HEK293 (cell line): Measurements from ENCODE around the gene SLC36A4.

Experiments used
- CTCF ChIA-PET: fragments of 350-600 bp; formaldehyde crosslinking; extraction: SDS; loops from one replicate; lab custom pipeline; 2021; ENCODE audit warnings: antibody characterized with exemption; lab: Yijun Ruan, JAX
- POLR2A ChIA-PET: fragments of 300-600 bp; formaldehyde crosslinking; extraction: SDS; loops from one replicate; lab custom pipeline; 2020; ENCODE audit warnings: antibody characterized with exemption, inconsistent platforms; lab: Yijun Ruan, JAX
- H3K27ac ChIP-seq: fragments of 200-500 bp; sonication (Bioruptor generic); 2 replicates; pipeline ENCODE4 v1.5.1; 2014; ENCODE audit warnings: low read depth, low read length, control low read depth, inconsistent platforms; ENCODE audit errors: extremely low read depth
- H3K36me3 ChIP-seq, 2 experiments: fragments of 200-500 bp in 1 of 2; sonication (Bioruptor generic) in 1 of 2; 1 replicate in 1 of 2; 2 replicates in 1 of 2; pipeline ENCODE4 v1.5.1; 2014 to 2017; ENCODE audit warnings: inconsistent platforms in 2 of 2, low read length in 2 of 2; ENCODE audit not compliant: control insufficient read depth in 2 of 2, insufficient read depth in 1 of 2
- H3K4me1 ChIP-seq: fragments of 200-500 bp; sonication (Bioruptor generic); 2 replicates; pipeline ENCODE4 v1.5.1; 2014; ENCODE audit warnings: mild to moderate bottlenecking, low read length, inconsistent platforms; ENCODE audit not compliant: control insufficient read depth, insufficient read depth
- H3K4me3 ChIP-seq: 2 replicates; pipeline ENCODE4 v1.5.1; 2011; ENCODE audit warnings: low read depth, mild to moderate bottlenecking, control low read depth, low read length, moderate library complexity
- H3K9me3 ChIP-seq: fragments of 200-500 bp; sonication (Bioruptor generic); 2 replicates; pipeline ENCODE4 v1.5.1; 2014; ENCODE audit warnings: low read depth, low read length, inconsistent platforms; ENCODE audit not compliant: control insufficient read depth, insufficient read depth
- EGR2 ChIP-seq: fragments of 450-650 bp; formaldehyde crosslinking; IDR thresholded peaks from 2 replicates; pipeline ENCODE4 v1.5.1; 2016; ENCODE audit warnings: low read depth, missing biosample characterization, missing genetic modification characterization
- GLI2 ChIP-seq: fragments of 450-650 bp; formaldehyde crosslinking; IDR thresholded peaks from 2 replicates; pipeline ENCODE4; 2017; ENCODE audit warnings: missing biosample characterization, missing genetic modification characterization, low read depth, borderline replicate concordance
- KLF7 ChIP-seq: fragments of 450-650 bp; formaldehyde crosslinking; IDR thresholded peaks from 2 replicates; pipeline ENCODE4 v1.5.1; 2016; ENCODE audit warnings: missing biosample characterization, missing genetic modification characterization, borderline replicate concordance
- MZF1 ChIP-seq: fragments of 450-650 bp; formaldehyde crosslinking; IDR thresholded peaks from 2 replicates; pipeline ENCODE4 v1.5.1; 2017; ENCODE audit warnings: missing biosample characterization, missing genetic modification characterization, borderline replicate concordance
- ZBTB17 ChIP-seq: fragments of 450-650 bp; formaldehyde crosslinking; IDR thresholded peaks from 2 replicates; pipeline ENCODE4 v1.5.1; 2016; ENCODE audit warnings: missing biosample characterization, missing genetic modification characterization
- ZFP69B ChIP-seq: fragments of 450-650 bp; formaldehyde crosslinking; IDR thresholded peaks from 2 replicates; pipeline ENCODE4 v1.5.1; 2016; ENCODE audit warnings: missing biosample characterization, missing genetic modification characterization
- ZNF155 ChIP-seq: fragments of 450-650 bp; formaldehyde crosslinking; IDR thresholded peaks from 2 replicates; pipeline ENCODE4 v1.5.1; 2016; ENCODE audit warnings: missing biosample characterization, missing genetic modification characterization
- ZNF19 ChIP-seq: fragments of 450-650 bp; formaldehyde crosslinking; IDR thresholded peaks from 2 replicates; pipeline ENCODE4; 2016; ENCODE audit warnings: missing biosample characterization, missing genetic modification characterization, low read depth
- ZNF211 ChIP-seq: fragments of 450-650 bp; formaldehyde crosslinking; IDR thresholded peaks from 2 replicates; pipeline ENCODE4 v1.5.1; 2016; ENCODE audit warnings: low read depth, missing biosample characterization, missing genetic modification characterization
- ZNF366 ChIP-seq: fragments of 450-650 bp; formaldehyde crosslinking; conservative IDR thresholded peaks from 2 replicates; pipeline ENCODE4 v1.5.1; 2016; ENCODE audit warnings: missing biosample characterization, missing genetic modification characterization
- ZNF391 ChIP-seq: fragments of 450-650 bp; formaldehyde crosslinking; IDR thresholded peaks from 2 replicates; pipeline ENCODE4 v1.5.1; 2016; ENCODE audit warnings: low read depth, missing biosample characterization, missing genetic modification characterization, borderline replicate concordance
- ZNF555 ChIP-seq: fragments of 450-650 bp; formaldehyde crosslinking; conservative IDR thresholded peaks from 2 replicates; pipeline ENCODE4 v1.5.1; 2017; ENCODE audit warnings: missing biosample characterization, mild to moderate bottlenecking, missing genetic modification characterization, inconsistent platforms
- ZNF777 ChIP-seq: fragments of 450-650 bp; formaldehyde crosslinking; IDR thresholded peaks from 2 replicates; pipeline ENCODE4 v1.5.1; 2017; ENCODE audit warnings: missing biosample characterization, missing genetic modification characterization, borderline replicate concordance
- TF ChIP-seq, protein P1 (sequence below): fragments of 450-650 bp; formaldehyde crosslinking; IDR thresholded peaks from 2 replicates; pipeline ENCODE4 v1.5.1; 2016; ENCODE audit warnings: missing biosample characterization, missing genetic modification characterization
- TF ChIP-seq, protein P2 (sequence below): fragments of 450-650 bp; formaldehyde crosslinking; IDR thresholded peaks from 2 replicates; pipeline ENCODE4 v1.5.1; 2017; ENCODE audit warnings: missing biosample characterization, mild to moderate bottlenecking, missing genetic modification characterization, moderate library complexity
- TF ChIP-seq, protein P3 (sequence below): fragments of 450-650 bp; formaldehyde crosslinking; IDR thresholded peaks from 2 replicates; pipeline ENCODE4 v1.5.1; 2016; ENCODE audit warnings: missing biosample characterization, missing genetic modification characterization

The SLC36A4 gene

DNA sequence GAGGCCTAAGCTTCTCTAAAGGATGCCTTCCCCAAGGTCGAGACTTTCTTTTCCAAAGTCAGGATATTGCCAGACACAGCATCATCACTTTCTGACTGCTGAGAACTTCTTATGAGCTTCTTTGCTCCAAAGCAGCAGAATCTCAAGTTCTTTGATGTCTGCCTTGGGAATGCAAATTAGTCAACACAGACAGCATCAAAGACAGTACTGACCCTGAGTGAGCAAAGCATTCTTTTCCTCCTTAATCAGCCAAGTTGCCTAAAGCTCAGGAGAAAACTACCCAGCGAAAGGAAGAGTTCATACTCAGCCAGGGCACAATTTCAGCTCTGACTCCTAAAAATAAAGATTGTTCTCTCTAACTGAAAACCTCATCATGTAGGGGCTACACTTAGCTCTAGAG, 98.0 kb downstream of the SLC36A4 start:
- ChIA-PET CTCF (no interaction called here), POLR2A (no interaction called here)
- no peak for TF ChIP-seq GLI2 (tag by site-specific recombination)
- TF ChIP-seq ZNF19 (tag by site-specific recombination) = no peak
- no peak for TF ChIP-seq ZNF555 (tag by site-specific recombination)
- TF ChIP-seq KLF7 (tag by site-specific recombination) = no peak
- no peak for TF ChIP-seq ZNF211 (tag by site-specific recombination)
- no peak for TF ChIP-seq ZBTB17 (tag by site-specific recombination)
- TF ChIP-seq MZF1 (tag by site-specific recombination) = no peak
- TF ChIP-seq, protein P1, sequence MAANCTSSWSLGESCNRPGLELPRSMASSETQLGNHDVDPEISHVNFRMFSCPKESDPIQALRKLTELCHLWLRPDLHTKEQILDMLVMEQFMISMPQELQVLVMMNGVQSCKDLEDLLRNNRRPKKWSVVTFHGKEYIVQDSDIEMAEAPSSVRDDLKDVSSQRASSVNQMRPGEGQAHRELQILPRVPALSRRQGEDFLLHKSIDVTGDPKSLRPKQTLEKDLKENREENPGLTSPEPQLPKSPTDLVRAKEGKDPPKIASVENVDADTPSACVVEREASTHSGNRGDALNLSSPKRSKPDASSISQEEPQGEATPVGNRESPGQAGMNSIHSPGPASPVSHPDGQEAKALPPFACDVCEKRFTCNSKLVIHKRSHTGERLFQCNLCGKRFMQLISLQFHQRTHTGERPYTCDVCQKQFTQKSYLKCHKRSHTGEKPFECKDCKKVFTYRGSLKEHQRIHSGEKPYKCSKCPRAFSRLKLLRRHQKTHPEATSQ (tag by site-specific recombination) = no peak
- no peak for TF ChIP-seq EGR2 (tag by site-specific recombination)
- TF ChIP-seq ZFP69B (tag by site-specific recombination) = no peak
- TF ChIP-seq ZNF391 (tag by site-specific recombination) = no peak
- TF ChIP-seq ZNF155 (tag by site-specific recombination) = no peak
- TF ChIP-seq ZNF777 (tag by site-specific recombination) = no peak
- TF ChIP-seq, protein P2, sequence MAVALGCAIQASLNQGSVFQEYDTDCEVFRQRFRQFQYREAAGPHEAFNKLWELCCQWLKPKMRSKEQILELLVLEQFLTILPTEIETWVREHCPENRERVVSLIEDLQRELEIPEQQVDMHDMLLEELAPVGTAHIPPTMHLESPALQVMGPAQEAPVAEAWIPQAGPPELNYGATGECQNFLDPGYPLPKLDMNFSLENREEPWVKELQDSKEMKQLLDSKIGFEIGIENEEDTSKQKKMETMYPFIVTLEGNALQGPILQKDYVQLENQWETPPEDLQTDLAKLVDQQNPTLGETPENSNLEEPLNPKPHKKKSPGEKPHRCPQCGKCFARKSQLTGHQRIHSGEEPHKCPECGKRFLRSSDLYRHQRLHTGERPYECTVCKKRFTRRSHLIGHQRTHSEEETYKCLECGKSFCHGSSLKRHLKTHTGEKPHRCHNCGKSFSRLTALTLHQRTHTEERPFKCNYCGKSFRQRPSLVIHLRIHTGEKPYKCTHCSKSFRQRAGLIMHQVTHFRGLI (tag by site-specific recombination) = no peak
- TF ChIP-seq, protein P3, sequence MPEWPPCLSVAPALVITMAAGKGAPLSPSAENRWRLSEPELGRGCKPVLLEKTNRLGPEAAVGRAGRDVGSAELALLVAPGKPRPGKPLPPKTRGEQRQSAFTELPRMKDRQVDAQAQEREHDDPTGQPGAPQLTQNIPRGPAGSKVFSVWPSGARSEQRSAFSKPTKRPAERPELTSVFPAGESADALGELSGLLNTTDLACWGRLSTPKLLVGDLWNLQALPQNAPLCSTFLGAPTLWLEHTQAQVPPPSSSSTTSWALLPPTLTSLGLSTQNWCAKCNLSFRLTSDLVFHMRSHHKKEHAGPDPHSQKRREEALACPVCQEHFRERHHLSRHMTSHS = no peak
- no peak for TF ChIP-seq ZNF366 (tag by site-specific recombination)
- TF ChIP-seq, all 188 proteins: peak for 0

More for the DNA sequence above, 98.0 kb downstream of the SLC36A4 start:
- Histone ChIP-seq H3K4me3 (no peak overlapping the region), H3K27ac (no peak overlapping the region), H3K9me3 (no peaks in the 10 kb centered on the region), H3K4me1 (no peaks in the 10 kb centered on the region), H3K36me3 (no peaks in the 10 kb centered on the region)
